Liver (tissue), 9 donors: Measurements from ENCODE around the gene IGF2BP2. TPM values are rescaled to one million over a fixed set of nuclear protein-coding genes. Genes with fewer than 3 reads are reported as not detected.

Source experiments
- DNase-seq: peaks from one replicate; pipeline ENCODE4 v3.0.0-alpha.2; 2017; ENCODE audit warnings: low spot score
- H3K27ac ChIP-seq, 2 donors: one replicate each; pipeline ENCODE4 v1.7.0; 2013; ENCODE audit warnings: inconsistent platforms in 2 of 2, low read length in 2 of 2, control low read depth in 1 of 2, low read depth in 1 of 2, mild to moderate bottlenecking in 1 of 2
- H3K27me3 ChIP-seq, 4 donors: one replicate each; pipeline versions ENCODE4 v1.6.1 to v1.7.0; 2013; ENCODE audit warnings: low read length in 3 of 4, inconsistent platforms in 1 of 4, mild to moderate bottlenecking in 1 of 4, moderate library complexity in 1 of 4; ENCODE audit not compliant: control insufficient read depth in 4 of 4, insufficient read depth in 4 of 4
- H3K36me3 ChIP-seq, 4 donors: one replicate each; pipeline versions ENCODE4 v1.6.1 to v1.7.0; 2013; ENCODE audit warnings: low read length in 3 of 4, mild to moderate bottlenecking in 3 of 4, low read depth in 1 of 4, moderate library complexity in 1 of 4; ENCODE audit not compliant: control insufficient read depth in 4 of 4, insufficient read depth in 3 of 4
- H3K4me1 ChIP-seq, 4 donors: one replicate each; pipeline versions ENCODE4 v1.6.1 to v1.7.0; 2013; ENCODE audit warnings: low read length in 3 of 4, mild to moderate bottlenecking in 3 of 4, moderate library complexity in 1 of 4; ENCODE audit not compliant: control insufficient read depth in 4 of 4, insufficient read depth in 4 of 4
- H3K4me3 ChIP-seq, 3 donors: one replicate each; pipeline versions ENCODE4 v1.6.1 to v1.7.0; 2013; ENCODE audit warnings: low read length in 3 of 3, control low read depth in 1 of 3, low read depth in 1 of 3, mild to moderate bottlenecking in 1 of 3
- H3K9ac ChIP-seq, 2 donors: one replicate each; pipeline ENCODE4 v1.7.0; 2013; ENCODE audit warnings: low read length in 2 of 2, mild to moderate bottlenecking in 2 of 2, moderate library complexity in 2 of 2, control low read depth in 1 of 2, low read depth in 1 of 2
- H3K9me3 ChIP-seq, 4 donors: one replicate each; pipeline versions ENCODE4 v1.6.1 to v1.7.0; 2013; ENCODE audit warnings: low read length in 3 of 4; ENCODE audit not compliant: control insufficient read depth in 4 of 4
- ATF3 ChIP-seq: IDR thresholded peaks from 2 replicates; pipeline ENCODE4 v1.6.1; 2016; ENCODE audit warnings: antibody characterized with exemption
- CTCF ChIP-seq: fragments of 150-350 bp; IDR thresholded peaks from 2 replicates; pipeline ENCODE4 v1.5.1; 2017; ENCODE audit warnings: improper control_type of control experiment, low read depth, low read length; ENCODE audit not compliant: missing input control
- EGR1 ChIP-seq, 2 donors: IDR thresholded peaks; 2 replicates each; pipeline ENCODE4 v1.6.1; 2016 to 2018; ENCODE audit warnings: antibody characterized with exemption in 2 of 2, low read depth in 2 of 2
- FOXA1 ChIP-seq: IDR thresholded peaks from 2 replicates; pipeline ENCODE4 v1.6.1; 2016; ENCODE audit warnings: antibody characterized with exemption
- GABPA ChIP-seq, 2 donors: IDR thresholded peaks in 1 of 2; conservative IDR thresholded peaks in 1 of 2; 2 replicates each; pipeline ENCODE4 v1.6.1; 2016; ENCODE audit warnings: antibody characterized with exemption in 2 of 2, mild to moderate bottlenecking in 1 of 2, moderate library complexity in 1 of 2
- JUND ChIP-seq, 2 donors: IDR thresholded peaks; 2 replicates each; pipeline ENCODE4 v1.6.1; 2016; ENCODE audit warnings: antibody characterized with exemption in 2 of 2
- MAX ChIP-seq: IDR thresholded peaks from 2 replicates; pipeline ENCODE4 v1.6.1; 2016; ENCODE audit warnings: antibody characterized with exemption
- RAD21 ChIP-seq, 2 donors: IDR thresholded peaks; 2 replicates each; pipeline ENCODE4 v1.6.1; 2016; ENCODE audit warnings: antibody characterized with exemption in 2 of 2, mild to moderate bottlenecking in 2 of 2
- REST ChIP-seq: IDR thresholded peaks from 2 replicates; pipeline ENCODE4 v1.6.1; 2016; ENCODE audit warnings: antibody characterized with exemption, mild to moderate bottlenecking
- RXRA ChIP-seq, 2 donors: IDR thresholded peaks; 2 replicates each; pipeline ENCODE4 v1.6.1; 2017 to 2018; ENCODE audit warnings: antibody characterized with exemption in 2 of 2, mild to moderate bottlenecking in 1 of 2
- SP1 ChIP-seq: IDR thresholded peaks from 2 replicates; pipeline ENCODE4 v1.6.1; 2018; ENCODE audit warnings: antibody characterized with exemption, mild to moderate bottlenecking
- YY1 ChIP-seq: IDR thresholded peaks from 2 replicates; pipeline ENCODE4 v1.6.1; 2016; ENCODE audit warnings: antibody characterized with exemption, mild to moderate bottlenecking
- WGBS: extraction: QIAGEN DNeasy Blood & Tissue Kit; methylation state at CpG from one replicate; pipeline ENCODE4 v1.1.7; 2013; 5-methylcytosine and 5-hydroxymethylcytosine counted together
- polyA plus RNA-seq, 2 donors: library from polyadenylated mRNA; stranded (reverse) in 1 of 2; unstranded in 1 of 2; fragments of 200-250 nt in 1 of 2; fragments of >200 nt in 1 of 2; fragmentation: Nextera tagmentation in 1 of 2; extraction: Ambion mirVana in 1 of 2; gene quantifications; one replicate each; pipeline versions ENCODE4 v1.2.1 to v1.2.3, GENCODE V29; 2013 to 2015
- total RNA-seq, 2 donors: library from RNA; depleted of rRNA; stranded (reverse); fragments of >200 nt; gene quantifications; one replicate each; pipeline ENCODE4 v1.2.3, GENCODE V29; 2014
- donor health status: healthy.
- donor health status: healthy.
- donor health status: healthy.
- donor health status: healthy.
- donor health status: healthy.

The IGF2BP2 gene
- total and polyA plus RNA-seq, 4 donors, result 0.67 to 35.0 (median 1.7) TPM

- Histone ChIP-seq H3K9me3 (no peaks in the 10 kb centered on the region), H3K27me3 (no peaks in the 10 kb centered on the region), H3K9ac (no peak overlapping the region), H3K4me1 (no peaks in the 10 kb centered on the region), H3K4me3 (no peak overlapping the region), H3K36me3 (peaks cover 6 to 20% (median 14%) of the 10 kb centered on the region in 4 donors), H3K27ac (no peak overlapping the region)
- DNase-seq, result no peak
- TF ChIP-seq GABPA (IDR thresholded peaks at IDR 0.05 in 1 of 2, conservative IDR thresholded peaks at IDR 0.05 in 1 of 2) (no peak), SP1 (no peak), MAX (no peak)
- 94% methylated on average over 6 of the region's 7 CpGs for WGBS
Observed at GRCh38 chr3:185631508-185632206, 193.2 kb downstream of the IGF2BP2 start.

GRCh38 chr3:185631108-185631507, 193.7 kb downstream of the IGF2BP2 start:
- no peak overlapping the region for H3K4me3 ChIP-seq
- H3K27ac ChIP-seq, result no peak overlapping the region
- H3K27me3 ChIP-seq, result no peaks in the 10 kb centered on the region
- TF ChIP-seq RXRA (IDR thresholded peaks at IDR 0.05) (no peak), EGR1 (IDR thresholded peaks at IDR 0.05; ENCODE audit: low read depth in 2 of 2) (no peak), ATF3 (no peak), RAD21 (IDR thresholded peaks at IDR 0.05) (no peak), SP1 (no peak), JUND (IDR thresholded peaks at IDR 0.05) (no peak), YY1 (no peak), CTCF (no peak), REST (no peak), FOXA1 (no peak)
- no peak overlapping the region for H3K9ac ChIP-seq
- H3K9me3 ChIP-seq, result no peaks in the 10 kb centered on the region
- 85% methylated on average over 4 of the region's 4 CpGs for WGBS
- no peaks in the 10 kb centered on the region for H3K4me1 ChIP-seq
- peaks cover 6 to 20% (median 14%) of the 10 kb centered on the region in 4 donors for H3K36me3 ChIP-seq
- no peak for DNase-seq
